ENCODE data around the gene CTDP1.
"Not testable (repeated sequence)": the region's sequence is repeated elsewhere in the genome, so short reads cannot be mapped to it uniquely, and the experiment has no call there.

CTDP1 gene

DNA sequence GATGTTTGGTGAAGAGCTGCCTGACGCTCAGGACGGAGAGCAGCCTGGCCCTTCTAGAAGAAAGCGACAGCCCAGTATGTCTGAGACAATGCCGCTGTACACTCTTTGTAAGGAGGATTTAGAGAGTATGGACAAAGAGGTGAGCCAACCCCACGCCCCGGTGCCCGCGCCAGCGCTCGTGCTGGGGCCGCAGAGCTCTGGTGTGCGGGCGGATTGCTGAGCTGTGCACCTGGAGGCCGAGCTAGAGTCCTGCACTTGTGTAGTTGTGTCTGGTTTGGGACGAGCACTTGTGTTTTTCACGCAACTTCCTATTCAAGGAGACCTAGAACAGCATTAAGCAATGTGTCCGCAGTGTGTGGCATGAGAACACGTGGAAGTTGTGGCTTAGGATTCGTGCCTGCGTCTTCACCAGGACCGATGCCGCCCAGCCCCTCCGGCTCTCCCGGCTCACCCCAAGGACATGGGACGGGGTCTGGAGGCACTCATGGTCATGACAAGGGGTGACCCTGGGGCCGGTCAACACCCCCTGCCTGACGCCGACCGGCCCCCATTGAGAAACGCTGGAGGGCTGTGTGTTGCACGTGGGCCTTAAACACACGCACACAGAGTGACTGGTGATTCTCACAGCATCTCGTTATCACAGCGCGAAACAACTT, 49.5 kb downstream of the CTDP1 start:
- no peak for DNase-seq

DNA sequence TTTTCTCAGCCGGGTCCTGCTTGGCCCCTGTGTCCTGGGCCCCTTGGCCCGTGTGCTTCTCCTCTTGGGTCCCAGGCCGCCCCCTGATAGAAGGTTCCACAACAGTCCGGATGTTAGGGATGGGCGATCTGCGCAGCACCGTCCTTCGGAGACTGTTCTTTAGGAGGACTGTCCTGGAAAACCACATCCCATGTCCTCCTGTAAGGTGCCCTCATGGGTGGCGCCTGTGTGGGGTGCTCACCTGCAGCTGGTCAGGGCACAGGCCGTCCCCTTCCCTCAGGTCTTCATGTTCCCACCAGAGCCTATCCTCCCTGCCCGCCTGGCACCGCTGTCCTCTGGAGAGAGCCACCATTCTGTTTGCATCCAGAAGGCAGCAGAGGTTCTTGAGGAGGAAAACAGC, 50.0 kb downstream of the CTDP1 start:
- DNase-seq = no peak

DNA sequence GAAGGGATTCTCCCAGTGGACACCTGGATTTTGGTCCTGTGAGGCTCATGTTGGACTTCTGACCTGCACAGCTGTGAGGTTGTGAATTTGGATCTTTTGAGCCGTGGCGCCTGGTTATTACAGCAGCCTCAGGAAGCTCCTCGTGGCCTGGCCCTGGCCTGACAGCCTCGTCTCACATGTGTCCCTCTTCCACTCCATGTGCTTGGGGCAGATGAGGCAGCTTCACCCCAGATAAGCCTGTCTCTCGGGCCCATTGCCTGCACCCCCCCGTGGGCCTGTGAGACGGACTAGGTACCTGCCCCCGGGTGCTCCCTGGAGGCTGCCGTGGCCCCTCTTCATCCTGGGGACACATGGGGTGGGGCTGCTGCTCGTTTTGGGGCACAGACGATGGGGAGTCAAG, 51.2 kb downstream of the CTDP1 start:
- no peak for DNase-seq

GRCh38 chr18:79731881-79732720, 52.5 kb downstream of the CTDP1 start:
- not testable (repeated sequence) for DNase-seq

- DNase-seq = no peak
Measured at GRCh38 chr18:79732721-79733025, 53.1 kb downstream of the CTDP1 start.

- DNase-seq = no peak
Measured at GRCh38 chr18:79733135-79733701, 53.6 kb downstream of the CTDP1 start.

DNA sequence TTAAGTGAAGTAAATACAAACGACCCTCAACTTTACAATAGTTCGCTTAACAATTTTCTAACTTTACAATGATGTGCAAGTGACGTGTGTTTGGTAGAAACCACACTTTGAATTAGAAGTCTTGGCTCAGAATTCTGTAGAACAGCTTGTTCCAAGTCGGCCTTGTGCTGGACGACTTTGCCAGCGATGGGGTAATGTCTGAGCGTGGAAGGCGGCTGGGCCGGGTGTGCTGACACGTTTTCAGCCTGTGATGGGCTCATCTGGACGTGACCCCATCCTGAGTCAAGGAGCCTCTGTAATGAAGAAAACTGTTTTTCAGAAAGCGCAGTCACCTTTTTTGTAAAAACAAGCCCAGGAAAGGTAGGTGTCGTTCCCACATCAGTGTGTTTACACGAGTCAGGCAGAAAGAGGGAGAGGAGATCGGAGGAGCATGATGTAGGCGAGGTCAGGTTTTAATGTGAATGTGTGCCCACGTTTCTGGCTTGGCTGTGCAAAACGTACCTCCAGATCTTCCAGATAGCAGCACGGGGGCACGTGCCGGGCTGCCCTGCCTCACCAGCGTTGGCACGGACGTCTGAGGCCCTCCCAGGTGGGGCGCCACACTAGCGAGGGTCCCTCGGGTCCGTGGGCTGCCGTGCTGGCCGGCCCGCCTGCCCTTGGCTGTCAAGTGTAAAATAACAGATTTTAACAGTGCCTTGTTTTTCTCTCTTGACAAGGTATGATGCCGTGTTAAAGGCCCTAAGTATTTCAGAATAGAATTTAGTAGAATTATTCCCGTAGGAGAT, 54.6 kb downstream of the CTDP1 start:
- DNase-seq = no peak

DNA sequence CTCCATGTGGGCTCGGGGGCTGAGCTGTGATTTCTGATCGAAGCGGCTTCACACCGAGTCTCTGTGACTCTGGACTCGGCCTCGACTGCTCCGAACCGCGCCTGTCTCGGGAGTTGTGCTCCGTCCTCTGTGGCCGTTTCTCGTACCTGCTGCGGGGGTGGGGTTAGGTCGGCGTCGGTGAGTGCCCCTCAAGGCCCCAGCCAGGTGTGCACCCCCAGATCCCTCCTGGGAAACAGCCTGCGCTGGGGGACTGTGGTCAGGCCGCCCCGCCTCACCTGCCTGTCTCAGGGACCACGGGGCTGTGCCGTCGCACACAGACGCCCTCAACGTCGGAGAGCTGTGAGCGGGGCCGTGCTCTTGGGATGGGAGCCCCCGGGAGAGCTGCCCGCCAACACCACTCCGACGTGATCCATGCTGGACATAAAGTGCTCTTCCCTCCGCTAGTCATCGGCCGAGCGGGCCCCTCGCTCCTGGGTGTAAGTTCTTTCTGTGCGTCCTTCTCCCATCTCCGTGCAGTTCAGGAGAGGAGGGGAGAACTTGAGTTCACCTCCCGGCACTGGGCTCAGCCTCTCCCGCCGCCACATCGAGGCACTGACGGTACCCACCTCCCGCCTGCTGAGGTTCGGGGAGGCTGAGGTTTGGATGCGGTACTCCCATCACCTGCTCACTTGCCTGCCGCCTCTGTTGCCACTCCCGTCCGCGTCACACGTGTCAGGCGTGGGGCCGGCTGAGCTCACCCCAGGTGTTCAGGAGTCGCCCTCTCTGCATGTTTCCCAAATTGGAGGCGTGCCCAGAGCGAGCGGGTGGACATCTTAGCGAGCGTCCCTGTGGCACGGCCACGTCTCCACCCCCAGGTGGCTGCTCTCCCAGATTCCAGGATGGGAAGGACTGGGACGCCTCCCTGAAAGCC, 55.7 kb downstream of the CTDP1 start:
- DNase-seq = no peak

- no peak for DNase-seq
Measured at GRCh38 chr18:79736230-79736629, 56.6 kb downstream of the CTDP1 start.

- DNase-seq = no peak
Measured at GRCh38 chr18:79736846-79737245, 57.2 kb downstream of the CTDP1 start.

DNA sequence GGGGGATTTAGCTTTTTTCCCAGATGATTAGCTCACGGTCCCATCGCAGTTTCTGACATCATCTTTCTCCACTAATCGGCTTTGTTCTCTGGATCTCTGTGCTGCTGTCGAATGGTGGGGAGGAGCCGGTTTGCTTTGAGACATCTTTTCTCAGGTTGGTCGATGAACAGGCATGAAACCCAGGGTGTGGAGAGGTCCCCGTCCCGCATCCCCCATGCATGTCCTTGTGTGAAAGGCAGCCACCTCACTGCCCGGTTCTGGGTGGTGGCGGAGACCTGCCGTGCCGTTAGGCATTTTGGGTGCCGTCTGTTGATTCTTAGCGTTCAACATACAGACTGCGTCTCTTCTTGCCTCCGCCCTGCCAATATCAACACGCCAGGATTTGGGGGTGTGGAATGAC, 57.8 kb downstream of the CTDP1 start:
- no peak for DNase-seq

GRCh38 chr18:79738041-79738461, 58.4 kb downstream of the CTDP1 start:
- no peak for DNase-seq

DNA sequence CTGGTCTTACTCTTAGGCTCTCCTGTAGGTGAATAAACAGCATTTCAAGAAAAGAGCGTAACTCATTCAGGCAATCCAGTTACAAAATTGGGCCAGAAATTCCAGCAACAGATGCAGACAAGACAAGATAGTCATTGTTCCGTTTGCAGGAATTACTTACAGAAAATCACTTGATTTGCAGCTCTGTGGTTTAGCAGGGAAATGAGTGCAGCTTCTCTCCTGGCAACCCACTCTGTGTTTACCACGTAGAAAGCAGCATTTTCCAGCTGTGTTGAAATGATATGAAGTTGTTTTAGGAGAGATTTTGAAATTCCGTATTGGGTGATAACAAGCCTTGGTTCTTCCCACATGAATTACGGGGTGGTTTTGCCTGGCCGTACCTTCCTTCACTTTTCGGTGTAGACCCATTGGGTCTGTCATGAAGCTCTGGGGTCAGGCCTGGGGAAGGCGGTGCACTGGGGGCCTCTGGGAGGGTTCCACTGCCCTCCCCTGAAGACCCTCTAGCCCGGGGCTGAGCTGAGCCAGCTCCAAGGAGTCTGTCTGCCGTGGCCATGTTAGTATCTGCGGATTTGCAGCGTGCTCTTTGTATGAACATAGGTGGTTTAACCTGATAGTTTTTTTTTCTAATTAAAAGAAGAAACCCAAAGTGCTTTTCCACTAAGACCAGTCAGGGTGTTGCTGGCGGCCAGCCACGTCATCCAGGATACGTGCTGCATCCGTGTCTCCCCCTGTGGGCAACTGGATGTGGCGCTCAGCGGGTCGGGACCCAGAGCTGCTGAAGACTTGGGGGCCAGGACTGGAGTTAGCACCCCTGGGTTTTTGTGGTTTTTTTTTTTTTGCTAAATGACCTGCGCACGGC, 59.2 kb downstream of the CTDP1 start:
- DNase-seq = no peak

DNA sequence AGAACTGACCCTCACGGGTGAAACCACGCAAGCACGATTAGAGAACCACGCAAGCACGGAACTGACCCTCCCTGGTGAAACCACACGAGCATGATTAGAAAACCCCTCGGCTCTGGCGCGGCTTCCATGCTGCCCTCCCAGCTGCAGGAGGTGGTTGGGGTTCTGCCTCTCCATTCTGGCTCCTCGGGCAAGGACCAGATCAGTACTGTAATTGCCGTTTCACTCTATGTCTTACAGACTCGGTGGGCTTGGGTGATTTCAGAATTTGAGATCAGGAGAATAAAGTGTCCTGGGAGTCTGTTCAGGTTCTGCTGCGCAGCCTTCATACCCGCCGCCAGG, 59.8 kb downstream of the CTDP1 start:
- DNase-seq = no peak

GRCh38 chr18:79740047-79740446, 60.4 kb downstream of the CTDP1 start:
- not testable (repeated sequence) for DNase-seq

GRCh38 chr18:79740521-79741361, 61.1 kb downstream of the CTDP1 start:
- no peak for DNase-seq

GRCh38 chr18:79741362-79741700, 61.7 kb downstream of the CTDP1 start:
- no peak for DNase-seq

- no peak for DNase-seq
Measured at GRCh38 chr18:79742076-79742475, 62.5 kb downstream of the CTDP1 start.

DNA sequence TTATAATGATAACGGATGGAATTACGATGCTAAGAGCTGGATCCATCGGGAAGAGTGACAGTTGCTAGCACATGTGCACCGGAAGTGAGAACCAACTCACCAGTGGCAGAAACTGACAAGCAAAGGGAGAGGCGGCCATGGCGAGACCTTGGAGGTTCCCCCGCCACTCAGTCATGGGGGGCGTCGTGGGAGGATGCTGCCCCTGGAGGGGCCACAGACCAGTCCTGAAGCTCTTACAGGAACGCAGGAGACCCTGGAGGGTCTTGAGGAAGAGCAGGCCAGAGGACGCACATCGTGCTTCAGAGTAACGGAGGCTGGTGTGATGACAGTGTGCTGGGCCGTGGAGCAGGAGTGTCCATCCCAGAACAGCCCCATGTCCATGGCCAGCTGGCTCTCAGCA, 65.0 kb downstream of the CTDP1 start:
- DNase-seq = no peak

- DNase-seq = no peak
Measured at GRCh38 chr18:79746730-79747129, 67.1 kb downstream of the CTDP1 start.
